ENCODE measurements around the gene SYT1.

DNA sequence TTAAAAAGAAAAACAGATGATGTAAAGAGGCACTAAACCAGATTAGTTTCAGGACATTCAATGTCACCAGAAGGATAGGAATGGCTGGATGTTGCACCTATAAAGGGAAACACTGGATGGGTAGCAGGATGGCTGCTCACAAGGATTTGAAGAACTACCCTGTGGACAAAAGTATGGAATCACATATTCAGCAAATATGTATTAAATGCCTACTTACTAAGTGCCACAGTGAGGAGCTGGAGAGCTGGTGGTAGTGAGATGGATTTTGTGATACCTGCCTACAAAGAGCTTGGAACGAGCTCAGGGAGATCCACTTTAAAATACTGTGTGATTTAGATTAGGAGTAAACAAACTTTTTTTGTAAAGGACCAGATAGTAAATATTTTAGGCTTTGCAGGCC lies 510.0 kb downstream of the SYT1 start:
- TF ChIP-seq EP300 (IDR thresholded peaks at IDR 0.05) (no peak), POLR2A (IDR thresholded peaks at IDR 0.05) (no peak)
- TF ChIP-seq, protein P1, sequence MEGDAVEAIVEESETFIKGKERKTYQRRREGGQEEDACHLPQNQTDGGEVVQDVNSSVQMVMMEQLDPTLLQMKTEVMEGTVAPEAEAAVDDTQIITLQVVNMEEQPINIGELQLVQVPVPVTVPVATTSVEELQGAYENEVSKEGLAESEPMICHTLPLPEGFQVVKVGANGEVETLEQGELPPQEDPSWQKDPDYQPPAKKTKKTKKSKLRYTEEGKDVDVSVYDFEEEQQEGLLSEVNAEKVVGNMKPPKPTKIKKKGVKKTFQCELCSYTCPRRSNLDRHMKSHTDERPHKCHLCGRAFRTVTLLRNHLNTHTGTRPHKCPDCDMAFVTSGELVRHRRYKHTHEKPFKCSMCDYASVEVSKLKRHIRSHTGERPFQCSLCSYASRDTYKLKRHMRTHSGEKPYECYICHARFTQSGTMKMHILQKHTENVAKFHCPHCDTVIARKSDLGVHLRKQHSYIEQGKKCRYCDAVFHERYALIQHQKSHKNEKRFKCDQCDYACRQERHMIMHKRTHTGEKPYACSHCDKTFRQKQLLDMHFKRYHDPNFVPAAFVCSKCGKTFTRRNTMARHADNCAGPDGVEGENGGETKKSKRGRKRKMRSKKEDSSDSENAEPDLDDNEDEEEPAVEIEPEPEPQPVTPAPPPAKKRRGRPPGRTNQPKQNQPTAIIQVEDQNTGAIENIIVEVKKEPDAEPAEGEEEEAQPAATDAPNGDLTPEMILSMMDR (IDR thresholded peaks at IDR 0.05): no peak
